ENCODE results near the gene ABTB1.

The ABTB1 gene

GRCh38 chr3:127722091-127722784, 49.5 kb downstream of the ABTB1 start:
- TF ChIP-seq MYC (IDR thresholded peaks at IDR 0.05; ENCODE audit: low read depth, low read length) (no peak), POLR2A (IDR thresholded peaks at IDR 0.05; ENCODE audit: extremely low read depth, insufficient read length) (no peak), MAX (IDR thresholded peaks at IDR 0.05; ENCODE audit: low read depth, low read length) (no peak), CTCF (IDR thresholded peaks at IDR 0.05; ENCODE audit: low read depth, low read length) (no peak)
- H3K4me3 ChIP-seq (ENCODE audit: low read depth, low read length) = no peak overlapping the region
- DNase-seq (ENCODE audit: low read depth) = no peak

DNA sequence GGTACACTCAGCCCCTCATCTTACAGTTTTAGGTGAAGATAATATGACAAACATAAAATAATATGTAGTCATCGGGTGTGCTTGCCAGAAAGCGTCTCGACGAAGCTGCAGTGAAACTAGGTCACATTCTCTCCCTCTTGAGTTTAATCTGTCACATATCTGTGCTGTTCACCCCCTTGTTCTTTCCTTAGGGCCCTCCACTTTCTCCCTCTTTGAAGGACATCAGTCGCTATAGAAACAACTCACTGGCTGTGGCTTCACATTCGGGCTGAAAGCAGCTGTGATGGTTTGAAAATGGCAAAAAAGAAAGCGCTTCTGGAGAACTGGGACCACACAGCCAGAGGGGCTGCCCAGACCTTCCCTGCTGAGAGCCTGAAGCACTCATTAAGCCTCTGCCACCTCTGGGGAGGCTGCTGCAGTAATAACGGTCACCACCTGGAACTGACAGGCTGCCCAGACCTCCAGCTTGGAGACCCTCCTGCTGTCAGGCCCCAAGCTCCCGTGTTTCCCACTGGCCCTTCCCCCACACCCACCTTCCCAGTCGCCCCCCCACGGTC, 50.3 kb downstream of the ABTB1 start:
- no peak for DNase-seq (ENCODE audit: low read depth)
- H3K4me3 ChIP-seq (ENCODE audit: low read depth, low read length) = no peak overlapping the region
- no peak for TF ChIP-seq POLR2A (IDR thresholded peaks at IDR 0.05; ENCODE audit: extremely low read depth, insufficient read length)
- no peak for TF ChIP-seq CTCF (IDR thresholded peaks at IDR 0.05; ENCODE audit: low read depth, low read length)
- no peak for TF ChIP-seq MYC (IDR thresholded peaks at IDR 0.05; ENCODE audit: low read depth, low read length)
- TF ChIP-seq MAX (IDR thresholded peaks at IDR 0.05; ENCODE audit: low read depth, low read length) = no peak

GRCh38 chr3:127726894-127727293, 54.1 kb downstream of the ABTB1 start:
- TF ChIP-seq MYC (IDR thresholded peaks at IDR 0.05; ENCODE audit: low read depth, low read length) (no peak), CTCF (IDR thresholded peaks at IDR 0.05; ENCODE audit: low read depth, low read length) (no peak), POLR2A (IDR thresholded peaks at IDR 0.05; ENCODE audit: extremely low read depth, insufficient read length) (no peak), MAX (IDR thresholded peaks at IDR 0.05; ENCODE audit: low read depth, low read length) (no peak)
- no peak for DNase-seq (ENCODE audit: low read depth)
- H3K4me3 ChIP-seq (ENCODE audit: low read depth, low read length) = no peak overlapping the region

- no peak for DNase-seq (ENCODE audit: low read depth)
- no peak overlapping the region for H3K4me3 ChIP-seq (ENCODE audit: low read depth, low read length)
- TF ChIP-seq MAX (IDR thresholded peaks at IDR 0.05; ENCODE audit: low read depth, low read length) (no peak), CTCF (IDR thresholded peaks at IDR 0.05; ENCODE audit: low read depth, low read length) (no peak), MYC (IDR thresholded peaks at IDR 0.05; ENCODE audit: low read depth, low read length) (no peak), POLR2A (IDR thresholded peaks at IDR 0.05; ENCODE audit: extremely low read depth, insufficient read length) (no peak)
Observed at GRCh38 chr3:127728417-127729015, 55.8 kb downstream of the ABTB1 start.

DNA sequence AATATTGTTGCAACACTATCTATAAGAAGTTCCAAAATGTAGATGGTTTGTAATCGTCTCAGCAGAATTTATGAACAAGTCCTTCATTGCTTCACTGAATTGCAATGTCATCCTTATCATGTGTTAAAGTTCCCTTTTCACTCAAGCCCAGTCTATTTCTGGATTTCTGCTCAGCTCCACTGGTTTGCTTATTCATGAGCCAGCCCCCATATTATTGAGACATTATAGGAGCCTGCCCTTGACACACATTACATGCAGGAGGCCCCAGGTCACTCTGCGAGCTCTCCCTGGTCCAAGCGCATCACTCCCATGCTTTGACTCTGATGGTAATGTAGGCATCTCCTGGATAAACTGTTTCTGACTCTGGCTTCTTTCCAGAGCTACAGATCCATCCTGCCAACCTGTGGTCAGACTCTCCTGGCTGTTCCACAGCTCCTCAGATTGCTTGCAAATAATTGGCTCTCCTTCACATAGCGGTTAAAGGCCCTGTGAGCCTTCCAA, 56.9 kb downstream of the ABTB1 start:
- peak; percentile 73 for DNase-seq (ENCODE audit: low read depth)
- H3K4me3 ChIP-seq (ENCODE audit: low read depth, low read length) = no peak overlapping the region
- TF ChIP-seq MYC (IDR thresholded peaks at IDR 0.05; ENCODE audit: low read depth, low read length) (no peak), POLR2A (IDR thresholded peaks at IDR 0.05; ENCODE audit: extremely low read depth, insufficient read length) (no peak), MAX (IDR thresholded peaks at IDR 0.05; ENCODE audit: low read depth, low read length) (no peak)

GRCh38 chr3:127730171-127730570, 57.4 kb downstream of the ABTB1 start:
- TF ChIP-seq MYC (IDR thresholded peaks at IDR 0.05; ENCODE audit: low read depth, low read length) (no peak), CTCF (IDR thresholded peaks at IDR 0.05; ENCODE audit: low read depth, low read length) (no peak), MAX (IDR thresholded peaks at IDR 0.05; ENCODE audit: low read depth, low read length) (no peak), POLR2A (IDR thresholded peaks at IDR 0.05; ENCODE audit: extremely low read depth, insufficient read length) (no peak)
- DNase-seq (ENCODE audit: low read depth) = no peak

More at GRCh38 chr3:127730171-127730570, 57.4 kb downstream of the ABTB1 start:
- H3K4me3 ChIP-seq (ENCODE audit: low read depth, low read length) = no peak overlapping the region
